Prostate gland (tissue), 2 donors: Measurements from ENCODE around the gene GHRL. TPM values are rescaled to one million over a fixed set of nuclear protein-coding genes. Genes with fewer than 3 reads are reported as not detected.

Experiments used
- DNase-seq: peaks from one replicate; pipeline ENCODE4 v3.0.0-alpha.2; 2019; ENCODE audit warnings: low spot score
- H3K27ac ChIP-seq, 2 donors: fragments of 200-600 bp; sonication (generic); 2 replicates each; pipeline ENCODE4 v1.5.1; 2017 to 2019
- H3K27me3 ChIP-seq: fragments of 200-600 bp; sonication (generic); replicated peaks from 2 replicates; pipeline ENCODE4 v1.5.1; 2019; ENCODE audit not compliant: insufficient read depth
- H3K36me3 ChIP-seq, 2 donors: fragments of 200-600 bp; sonication (generic); 1 replicate in 1 of 2; 2 replicates in 1 of 2; pipeline versions ENCODE4 v1.5.1 to v1.8.1; 2017 to 2019
- H3K4me1 ChIP-seq: fragments of 200-600 bp; sonication (generic); replicated peaks from 2 replicates; pipeline ENCODE4 v1.5.1; 2019
- H3K4me3 ChIP-seq, 2 donors: fragments of 200-600 bp; sonication (generic); 2 replicates each; pipeline ENCODE4 v1.5.1; 2017 to 2019
- H3K9me3 ChIP-seq: fragments of 200-600 bp; sonication (generic); 2 replicates; pipeline ENCODE4 v1.5.1; 2017
- POLR2A ChIP-seq: fragments of 450-650 bp; IDR thresholded peaks from one replicate; pipeline ENCODE4 v1.6.1; 2016; ENCODE audit warnings: antibody characterized with exemption, mild to moderate bottlenecking
- POLR2AphosphoS5 ChIP-seq: sonication (generic); formaldehyde crosslinking; IDR thresholded peaks from one replicate; pipeline ENCODE4 v1.6.1; 2017; ENCODE audit warnings: antibody characterized with exemption
- WGBS: methylation state at CpG from one replicate; pipeline ENCODE4 v1.1.5; 2018; 5-methylcytosine and 5-hydroxymethylcytosine counted together
- intact Hi-C: fragments of 100-400 bp; cut with DNase I; formaldehyde crosslinking; loops from one replicate; pipeline ENCODE4 v1.14.2; 2022
- total RNA-seq, 2 donors: library from RNA; depleted of rRNA; stranded (reverse); fragments of >200 nt; gene quantifications; one replicate each; pipeline ENCODE4 v1.1.0, GENCODE V29; 2016
- TF ChIP-seq, protein P1 (sequence below), 4 experiments: fragments of 200-600 bp in 2 of 4; fragments of 450-650 bp in 2 of 4; sonication (generic) in 2 of 4; IDR thresholded peaks; 1 replicate in 3 of 4; 2 replicates in 1 of 4; pipeline ENCODE4 v1.5.1; 2016 to 2019; ENCODE audit warnings: antibody characterized with exemption in 4 of 4, mild to moderate bottlenecking in 2 of 4, moderate library complexity in 2 of 4

Gene GHRL
- total RNA-seq, 2 donors from 2014 or later: 3.0 TPM; not detected in 1

DNA sequence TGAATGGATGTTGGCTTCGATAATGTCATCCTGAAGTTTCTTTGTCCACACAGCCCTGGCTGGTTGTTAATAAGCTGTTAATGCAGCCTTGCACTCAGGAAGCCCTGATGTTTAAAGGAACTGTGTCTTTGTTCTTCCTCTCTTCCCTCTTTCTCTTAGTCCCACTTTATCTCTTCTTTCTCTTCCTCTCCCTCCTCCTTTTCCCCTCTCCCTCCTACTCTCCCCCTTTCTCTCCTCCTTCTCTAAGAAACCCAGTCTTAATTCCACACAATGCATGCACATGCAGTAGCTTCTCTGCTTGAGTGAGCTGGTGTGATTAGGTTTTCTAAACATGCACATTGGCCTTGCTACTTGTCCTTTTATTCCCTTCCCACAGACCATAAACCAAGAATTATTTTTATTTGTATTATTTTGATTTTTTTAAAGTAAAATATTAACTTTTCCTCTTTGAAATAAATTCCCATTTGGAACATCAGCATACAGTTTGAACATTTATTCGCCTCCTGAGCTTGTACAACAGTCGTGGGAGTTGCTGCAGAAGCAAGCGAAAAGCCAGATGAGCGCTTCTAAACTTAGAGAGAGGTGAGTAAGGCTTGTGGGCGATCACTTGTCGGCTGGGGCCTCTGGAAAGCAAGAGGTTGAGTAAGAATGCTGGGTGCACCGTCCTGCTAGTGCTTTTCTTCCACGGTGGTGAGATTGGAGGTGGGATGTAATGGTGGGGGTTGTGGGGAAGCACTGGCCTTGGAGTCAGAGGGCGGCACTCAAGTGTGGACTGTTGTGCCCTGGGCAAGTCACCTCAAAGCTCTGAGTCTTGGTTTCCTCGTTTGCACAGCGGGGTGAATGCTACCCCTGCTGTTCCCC is 7.2 kb downstream of the GHRL start:
- Histone ChIP-seq H3K9me3 (no peaks in the 10 kb centered on the region), H3K4me3 (no peak overlapping the region), H3K36me3 (peaks cover 0 to 5% of the 10 kb centered on the region in 2 donors), H3K27ac (peak overlapping the region in 1 of 2 donors; percentile 33), H3K4me1 (no peaks in the 10 kb centered on the region), H3K27me3 (no peaks in the 10 kb centered on the region)
- DNase-seq: no peak
- intact Hi-C loops: no loop called here
- TF ChIP-seq, protein P1, sequence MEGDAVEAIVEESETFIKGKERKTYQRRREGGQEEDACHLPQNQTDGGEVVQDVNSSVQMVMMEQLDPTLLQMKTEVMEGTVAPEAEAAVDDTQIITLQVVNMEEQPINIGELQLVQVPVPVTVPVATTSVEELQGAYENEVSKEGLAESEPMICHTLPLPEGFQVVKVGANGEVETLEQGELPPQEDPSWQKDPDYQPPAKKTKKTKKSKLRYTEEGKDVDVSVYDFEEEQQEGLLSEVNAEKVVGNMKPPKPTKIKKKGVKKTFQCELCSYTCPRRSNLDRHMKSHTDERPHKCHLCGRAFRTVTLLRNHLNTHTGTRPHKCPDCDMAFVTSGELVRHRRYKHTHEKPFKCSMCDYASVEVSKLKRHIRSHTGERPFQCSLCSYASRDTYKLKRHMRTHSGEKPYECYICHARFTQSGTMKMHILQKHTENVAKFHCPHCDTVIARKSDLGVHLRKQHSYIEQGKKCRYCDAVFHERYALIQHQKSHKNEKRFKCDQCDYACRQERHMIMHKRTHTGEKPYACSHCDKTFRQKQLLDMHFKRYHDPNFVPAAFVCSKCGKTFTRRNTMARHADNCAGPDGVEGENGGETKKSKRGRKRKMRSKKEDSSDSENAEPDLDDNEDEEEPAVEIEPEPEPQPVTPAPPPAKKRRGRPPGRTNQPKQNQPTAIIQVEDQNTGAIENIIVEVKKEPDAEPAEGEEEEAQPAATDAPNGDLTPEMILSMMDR (IDR thresholded peaks at IDR 0.05): no peak
- TF ChIP-seq POLR2AphosphoS5 (no peak), POLR2A (no peak)
- WGBS: 69% methylated on average over 12 of the region's 12 CpGs

DNA sequence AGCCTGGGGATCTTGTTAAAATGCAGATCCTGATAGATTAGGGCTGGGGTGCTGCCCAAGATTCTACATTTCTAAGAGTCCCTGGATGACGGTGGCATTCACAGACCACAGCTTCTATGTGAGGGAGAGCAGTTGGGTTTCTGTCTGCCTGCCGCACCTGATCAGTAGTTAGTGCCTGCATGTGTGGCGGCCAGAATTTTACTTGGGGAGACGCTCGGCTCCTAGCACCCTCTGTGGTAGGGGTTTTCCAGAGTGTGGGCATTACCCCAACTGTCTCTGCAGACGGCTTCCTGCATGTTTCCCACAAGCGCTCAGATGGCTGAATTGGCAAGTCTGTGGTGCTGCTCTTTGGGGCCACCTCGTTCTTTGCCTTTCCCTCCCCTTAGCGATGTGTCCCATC is 8.3 kb downstream of the GHRL start:
- Histone ChIP-seq H3K27me3 (no peaks in the 10 kb centered on the region), H3K9me3 (no peaks in the 10 kb centered on the region), H3K4me1 (no peaks in the 10 kb centered on the region), H3K36me3 (peaks cover 0 to 8% of the 10 kb centered on the region in 2 donors), H3K27ac (peak overlapping the region in 1 of 2 donors; percentile 12), H3K4me3 (no peak overlapping the region)
- intact Hi-C loops: no loop called here
- no peak for DNase-seq
- TF ChIP-seq, protein P1 (IDR thresholded peaks at IDR 0.05): no peak
- TF ChIP-seq POLR2A: no peak
- TF ChIP-seq POLR2AphosphoS5: no peak
- WGBS: 64% methylated on average over 9 of the region's 9 CpGs

DNA sequence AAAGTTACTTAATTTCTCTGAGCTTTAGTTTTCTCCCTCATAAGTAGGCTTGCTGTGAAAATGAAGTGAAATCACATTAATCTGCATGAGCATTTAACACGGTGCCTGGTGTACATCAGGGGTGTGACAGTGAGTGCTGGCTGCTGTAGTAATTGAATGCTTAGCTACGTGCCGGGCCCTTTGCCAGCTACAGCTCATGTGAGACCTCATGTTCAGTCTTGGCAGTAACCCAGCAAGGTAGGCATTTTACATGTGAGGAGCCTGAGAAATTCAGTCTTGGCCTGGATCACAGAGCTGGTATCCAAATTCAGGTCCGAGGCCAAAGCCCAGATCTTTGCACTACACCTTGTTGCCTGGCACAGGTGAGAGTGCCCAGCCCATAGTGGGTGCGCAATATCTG is 9.1 kb downstream of the GHRL start:
- no peaks in the 10 kb centered on the region for H3K9me3 ChIP-seq
- no peaks in the 10 kb centered on the region for H3K27me3 ChIP-seq
- peaks cover 1 to 17% of the 10 kb centered on the region in 2 donors for H3K36me3 ChIP-seq
- peak; percentile 86 for DNase-seq
- peak overlapping the region in 1 of 2 donors; percentile 12 for H3K27ac ChIP-seq
- H3K4me1 ChIP-seq: no peaks in the 10 kb centered on the region
- intact Hi-C loops: no loop called here
- 40% methylated on average over 5 of the region's 5 CpGs for WGBS
- TF ChIP-seq POLR2A: no peak
- TF ChIP-seq POLR2AphosphoS5: peak; percentile 56
- no peak overlapping the region for H3K4me3 ChIP-seq

DNA sequence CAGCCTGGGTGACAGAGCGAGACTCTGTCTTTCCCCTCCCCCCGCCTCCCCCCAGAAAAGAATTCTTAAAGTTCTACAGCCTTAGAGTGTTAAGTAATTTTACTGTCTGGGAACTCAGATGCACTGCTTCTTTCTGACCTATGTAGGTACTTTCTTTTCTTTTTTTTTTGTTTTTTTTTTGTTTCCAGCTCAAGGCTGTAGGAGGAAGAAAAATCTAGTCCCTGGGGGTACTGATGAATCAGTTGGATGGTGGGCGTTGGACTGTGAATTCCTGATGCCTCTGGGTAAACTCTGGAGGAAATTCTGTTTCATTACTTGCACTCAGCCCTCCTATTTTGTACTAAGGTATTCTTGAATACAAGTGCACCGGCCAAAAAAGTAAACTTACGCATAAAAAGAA is 10.8 kb downstream of the GHRL start:
- Histone ChIP-seq H3K4me1 (no peaks in the 10 kb centered on the region), H3K36me3 (peaks cover 3 to 22% of the 10 kb centered on the region in 2 donors), H3K4me3 (no peak overlapping the region), H3K27me3 (no peaks in the 10 kb centered on the region), H3K9me3 (no peaks in the 10 kb centered on the region), H3K27ac (no peak overlapping the region)
- TF ChIP-seq POLR2A (no peak), POLR2AphosphoS5 (no peak)
- TF ChIP-seq, protein P1 (IDR thresholded peaks at IDR 0.05): no peak
- intact Hi-C loops: no loop called here
- 73% methylated on average over 5 of the region's 5 CpGs for WGBS
- no peak for DNase-seq

DNA sequence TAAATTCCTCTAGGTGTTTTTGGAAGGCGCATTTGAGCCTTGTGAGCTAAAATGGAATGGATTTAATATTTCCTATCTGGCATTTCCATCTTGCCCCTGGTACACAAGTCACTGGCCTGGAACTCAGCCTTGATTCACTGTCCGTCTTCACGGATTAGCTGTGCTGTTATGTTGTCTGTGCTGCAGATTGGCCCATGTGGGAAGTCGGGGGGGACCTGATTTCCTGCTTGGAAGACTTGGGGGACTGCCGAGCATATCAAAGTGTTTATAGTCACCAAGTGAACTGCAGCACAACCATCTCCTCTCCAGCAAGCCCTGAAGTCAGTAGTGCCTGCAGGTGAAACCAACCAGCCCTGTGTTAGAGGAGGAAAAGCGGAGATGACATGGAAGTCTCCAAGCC is 12.2 kb downstream of the GHRL start:
- Histone ChIP-seq H3K27ac (no peak overlapping the region), H3K4me3 (no peak overlapping the region), H3K4me1 (no peaks in the 10 kb centered on the region), H3K27me3 (no peaks in the 10 kb centered on the region), H3K9me3 (no peaks in the 10 kb centered on the region), H3K36me3 (peaks cover 3 to 22% of the 10 kb centered on the region in 2 donors)
- no peak for DNase-seq
- WGBS: 89% methylated on average over 6 of the region's 6 CpGs
- intact Hi-C loops: no loop called here
- TF ChIP-seq, protein P1 (IDR thresholded peaks at IDR 0.05): no peak
- no peak for TF ChIP-seq POLR2A
- TF ChIP-seq POLR2AphosphoS5: no peak
